B cell (primary cell): ENCODE measurements around the gene RARA.

Source experiments
- CTCF ChIP-seq: fragments of 200-600 bp; IDR thresholded peaks from one replicate; pipeline ENCODE4 v1.8.0; 2022; ENCODE audit warnings: antibody characterized with exemption, mild to moderate bottlenecking
- EZH2 ChIP-seq: IDR thresholded peaks from 2 replicates; pipeline ENCODE4 v1.6.1; 2012; ENCODE audit warnings: borderline replicate concordance, low read depth, mild to moderate bottlenecking, moderate library complexity, low read length; ENCODE audit not compliant: insufficient read depth, poor library complexity, severe bottlenecking

- TF ChIP-seq CTCF (no peak), EZH2 (no peak)
These were observed 42.6 kb downstream of the RARA start for GRCh38 chr17:40351359-40352236.
